ENCODE data around the gene P2RY6.
A peak's percentile ranks its signal among the peaks of the same experiment; 100 is the strongest.
"Not testable (repeated sequence)": the region's sequence is repeated elsewhere in the genome, so short reads cannot be mapped to it uniquely, and the experiment has no call there.

The P2RY6 gene

GRCh38 chr11:73271936-73272679, at the start of gene P2RY6:
Gene P2RY6, plus strand, starts transcription at chr11:73272338. Its CDS starts 24,181 bp downstream, at chr11:73296519.
- H3K9me3 Mint-ChIP-seq: no peaks in the 10 kb centered on the region
- peak within 1 kb of the TSS; percentile 86 for H3K4me3 Mint-ChIP-seq
- H3K36me3 Mint-ChIP-seq (ENCODE audit: low read depth): peaks cover 49% of the 10 kb centered on the region
- H3K27me3 Mint-ChIP-seq: peaks cover 14% of the 10 kb centered on the region
- intact Hi-C loops (cut with micrococcal nuclease): loop anchor here (2.0 kb wide), 1 partner anchor 17 kb away; no protein-coding TSS in a partner anchor
- peaks cover 95% of the 10 kb centered on the region for H3K4me1 Mint-ChIP-seq (ENCODE audit: low read depth)
- peak within 1 kb of the TSS; percentile 91 for H3K27ac Mint-ChIP-seq

DNA sequence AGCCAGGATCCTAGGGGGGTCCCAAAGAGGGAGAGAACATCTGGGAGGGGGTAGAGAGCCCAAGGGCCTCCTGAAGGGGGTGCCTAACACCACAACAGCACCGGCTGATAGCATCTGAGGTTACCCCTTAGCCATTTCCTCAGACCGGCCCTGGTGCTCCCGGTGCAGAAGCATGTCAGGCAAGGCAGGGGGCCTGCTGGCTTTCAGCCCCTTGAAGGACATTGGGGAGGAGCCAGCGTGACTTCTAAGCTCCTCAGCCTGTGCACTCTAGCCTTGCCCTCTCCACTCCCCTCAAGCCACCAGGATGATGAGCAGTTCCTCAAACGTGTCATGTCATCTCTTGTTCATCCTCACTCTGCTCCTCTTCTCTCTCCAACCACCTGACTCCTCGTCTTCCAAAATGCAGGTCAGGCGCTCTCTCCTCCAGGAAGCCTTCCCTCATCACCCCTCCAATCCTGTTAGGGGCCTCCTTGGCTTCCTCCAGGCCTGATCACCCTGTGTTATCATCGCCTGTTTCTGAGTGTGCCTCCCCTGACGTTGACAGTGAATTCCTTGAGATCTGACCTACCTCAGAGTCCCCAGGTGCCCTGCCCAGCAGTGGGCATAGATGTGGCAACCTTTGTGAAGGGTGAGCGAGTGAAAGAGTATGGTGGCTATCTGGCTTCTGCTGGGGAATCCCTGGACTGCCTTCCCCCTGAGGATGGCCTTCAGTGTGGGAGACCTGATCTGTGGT, 48.0 kb upstream of the P2RY6 start:
- peaks cover 5% of the 10 kb centered on the region for H3K36me3 Mint-ChIP-seq (ENCODE audit: low read depth)
- no peaks in the 10 kb centered on the region for H3K27me3 Mint-ChIP-seq
- H3K9me3 Mint-ChIP-seq: no peaks in the 10 kb centered on the region
- intact Hi-C loops (cut with micrococcal nuclease): no loop called here
- no peak overlapping the region for H3K27ac Mint-ChIP-seq
- H3K4me3 Mint-ChIP-seq: no peak overlapping the region
- H3K4me1 Mint-ChIP-seq (ENCODE audit: low read depth): peaks cover 61% of the 10 kb centered on the region

DNA sequence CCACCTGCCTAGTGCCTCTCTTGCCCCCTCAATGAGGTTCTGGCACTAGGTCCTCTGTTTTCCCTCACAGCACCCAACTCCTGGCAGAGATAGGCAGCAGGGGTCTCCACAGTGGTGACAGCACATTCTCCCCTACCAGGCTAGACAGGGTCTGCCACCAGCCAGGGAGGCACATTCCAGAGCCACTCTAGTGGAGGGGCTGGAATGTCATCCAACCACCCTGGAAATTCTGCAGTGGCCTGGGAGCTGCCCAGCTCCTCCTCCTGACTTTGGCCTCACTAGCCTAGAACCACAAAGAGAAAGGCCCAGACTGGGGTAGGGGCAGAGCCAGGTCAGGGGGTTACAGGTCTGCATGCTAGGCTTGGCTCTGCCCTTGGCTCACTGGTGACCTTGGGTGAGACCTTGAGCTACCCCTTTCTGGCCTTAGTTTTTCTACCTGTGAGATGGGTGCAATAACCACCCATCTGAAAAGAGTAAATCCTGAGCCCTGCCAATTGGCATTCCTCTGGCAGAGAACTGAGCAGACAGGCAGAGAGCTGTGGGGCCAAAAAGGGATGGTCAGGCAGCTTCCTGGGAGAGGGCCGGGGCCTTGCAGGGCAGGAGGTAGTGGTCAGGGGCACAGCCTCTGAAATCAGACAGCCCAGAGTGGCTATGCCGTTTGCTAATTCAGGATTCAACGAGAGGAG, 47.0 kb upstream of the P2RY6 start:
- H3K27me3 Mint-ChIP-seq: no peaks in the 10 kb centered on the region
- H3K4me3 Mint-ChIP-seq: no peak overlapping the region
- no peak overlapping the region for H3K27ac Mint-ChIP-seq
- H3K4me1 Mint-ChIP-seq (ENCODE audit: low read depth): peaks cover 51% of the 10 kb centered on the region
- H3K36me3 Mint-ChIP-seq (ENCODE audit: low read depth): peaks cover 12% of the 10 kb centered on the region
- intact Hi-C loops (cut with micrococcal nuclease): no loop called here
- no peaks in the 10 kb centered on the region for H3K9me3 Mint-ChIP-seq

DNA sequence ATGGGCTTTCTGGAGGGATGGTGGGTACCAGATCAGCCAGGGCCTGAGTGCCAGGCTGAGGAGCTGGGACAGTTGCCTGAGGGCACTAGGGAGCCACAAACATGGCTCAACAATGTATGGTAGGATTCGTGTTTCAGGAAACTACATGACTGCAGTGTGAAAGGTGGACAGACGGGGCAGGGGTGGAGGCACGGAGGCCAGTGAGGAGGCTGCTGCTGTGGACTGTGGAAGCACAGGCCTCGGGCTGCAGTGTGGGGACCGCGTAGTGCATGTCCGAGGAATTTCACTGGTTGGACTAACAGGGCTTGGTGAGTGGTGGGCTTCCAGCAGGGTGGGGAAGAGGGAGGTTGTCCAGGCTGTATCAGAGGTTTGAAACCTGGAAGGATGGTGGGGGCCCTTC, 46.3 kb upstream of the P2RY6 start:
- Mint-ChIP-seq H3K27ac (no peak overlapping the region), H3K4me1 (ENCODE audit: low read depth) (peaks cover 44% of the 10 kb centered on the region), H3K4me3 (no peak overlapping the region), H3K9me3 (no peaks in the 10 kb centered on the region), H3K36me3 (ENCODE audit: low read depth) (peaks cover 19% of the 10 kb centered on the region), H3K27me3 (no peaks in the 10 kb centered on the region)
- intact Hi-C loops (cut with micrococcal nuclease): no loop called here

- H3K27me3 Mint-ChIP-seq: no peaks in the 10 kb centered on the region
- H3K4me3 Mint-ChIP-seq: no peak overlapping the region
- no peak overlapping the region for H3K27ac Mint-ChIP-seq
- H3K36me3 Mint-ChIP-seq (ENCODE audit: low read depth): peaks cover 19% of the 10 kb centered on the region
- no peaks in the 10 kb centered on the region for H3K9me3 Mint-ChIP-seq
- intact Hi-C loops (cut with micrococcal nuclease): no loop called here
- H3K4me1 Mint-ChIP-seq (ENCODE audit: low read depth): peaks cover 38% of the 10 kb centered on the region
These were observed 45.7 kb upstream of the P2RY6 start for GRCh38 chr11:73226297-73227006.

- H3K27ac Mint-ChIP-seq: no peak overlapping the region
- intact Hi-C loops (cut with micrococcal nuclease): no loop called here
- no peak overlapping the region for H3K4me3 Mint-ChIP-seq
- H3K4me1 Mint-ChIP-seq (ENCODE audit: low read depth): peaks cover 28% of the 10 kb centered on the region
- peaks cover 19% of the 10 kb centered on the region for H3K36me3 Mint-ChIP-seq (ENCODE audit: low read depth)
- no peaks in the 10 kb centered on the region for H3K27me3 Mint-ChIP-seq
- H3K9me3 Mint-ChIP-seq: no peaks in the 10 kb centered on the region
These were observed 44.4 kb upstream of the P2RY6 start for GRCh38 chr11:73227571-73228211.

- Mint-ChIP-seq H3K27ac (no peak overlapping the region), H3K27me3 (no peaks in the 10 kb centered on the region), H3K36me3 (ENCODE audit: low read depth) (peaks cover 19% of the 10 kb centered on the region), H3K4me3 (no peak overlapping the region), H3K4me1 (ENCODE audit: low read depth) (peaks cover 28% of the 10 kb centered on the region), H3K9me3 (no peaks in the 10 kb centered on the region)
- intact Hi-C loops (cut with micrococcal nuclease): no loop called here
These were observed 43.6 kb upstream of the P2RY6 start for GRCh38 chr11:73228268-73229134.

DNA sequence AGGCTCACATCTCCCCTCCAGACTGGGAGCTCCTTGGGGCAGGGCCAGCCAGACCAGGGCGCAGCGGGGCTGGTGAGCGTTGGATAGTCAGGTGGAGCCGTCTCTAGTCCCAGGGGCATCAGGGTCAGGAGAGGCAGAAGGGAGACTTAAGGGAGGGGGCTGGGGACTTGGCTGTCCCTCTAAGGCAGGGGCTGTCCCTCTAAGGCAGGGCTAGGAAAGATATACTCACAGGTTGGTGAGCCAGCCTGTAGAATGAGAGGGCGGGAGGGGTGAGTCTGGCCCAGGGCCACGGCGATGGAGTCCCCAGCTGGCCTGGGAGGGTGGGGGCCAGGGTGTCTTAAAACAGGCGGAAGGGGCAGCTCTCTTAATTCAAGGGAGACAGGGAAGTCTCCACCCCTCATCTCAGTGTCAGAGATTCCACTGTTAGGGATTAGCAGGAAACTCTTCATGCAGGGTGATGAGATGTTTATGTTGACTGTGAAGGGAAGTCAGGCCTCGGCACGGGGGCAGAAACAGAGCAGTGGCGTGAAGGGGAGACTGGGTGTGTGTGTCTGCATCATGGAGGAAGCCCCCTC, 42.7 kb upstream of the P2RY6 start:
- Mint-ChIP-seq H3K4me1 (ENCODE audit: low read depth) (peaks cover 19% of the 10 kb centered on the region), H3K4me3 (no peak overlapping the region), H3K36me3 (ENCODE audit: low read depth) (peaks cover 24% of the 10 kb centered on the region)

GRCh38 chr11:73229896-73230875, 42.0 kb upstream of the P2RY6 start:
- peaks cover 32% of the 10 kb centered on the region for H3K36me3 Mint-ChIP-seq (ENCODE audit: low read depth)
- H3K27ac Mint-ChIP-seq: no peak overlapping the region
- intact Hi-C loops (cut with micrococcal nuclease): no loop called here
- no peak overlapping the region for H3K4me3 Mint-ChIP-seq
- no peaks in the 10 kb centered on the region for H3K9me3 Mint-ChIP-seq
- H3K4me1 Mint-ChIP-seq (ENCODE audit: low read depth): peaks cover 13% of the 10 kb centered on the region
- no peaks in the 10 kb centered on the region for H3K27me3 Mint-ChIP-seq

More for the DNA sequence above, 42.7 kb upstream of the P2RY6 start:
- H3K9me3 Mint-ChIP-seq: no peaks in the 10 kb centered on the region
- intact Hi-C loops (cut with micrococcal nuclease): no loop called here
- H3K27me3 Mint-ChIP-seq: no peaks in the 10 kb centered on the region
- no peak overlapping the region for H3K27ac Mint-ChIP-seq

DNA sequence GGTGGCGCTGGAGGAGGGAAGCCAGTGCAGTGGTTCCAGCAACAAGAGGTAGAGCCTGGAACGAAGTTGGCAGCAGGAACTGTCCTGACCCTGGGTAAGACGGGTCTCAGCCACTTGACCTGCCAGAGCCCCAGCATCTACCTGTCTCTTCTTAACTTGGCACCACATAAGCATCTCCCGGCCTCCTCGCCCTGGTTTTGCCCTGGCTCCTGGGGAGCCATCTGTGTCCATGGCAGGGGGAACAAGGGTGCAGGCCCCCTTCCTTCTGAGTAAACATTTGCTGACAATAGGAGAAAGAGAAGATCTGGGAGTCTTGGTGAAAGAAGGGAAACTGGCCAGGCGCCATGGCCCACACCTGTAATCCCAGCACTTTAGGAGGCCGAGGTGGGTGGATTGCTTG, 41.2 kb upstream of the P2RY6 start:
- H3K27ac Mint-ChIP-seq: no peak overlapping the region
- no peaks in the 10 kb centered on the region for H3K27me3 Mint-ChIP-seq
- H3K36me3 Mint-ChIP-seq (ENCODE audit: low read depth): peaks cover 38% of the 10 kb centered on the region
- intact Hi-C loops (cut with micrococcal nuclease): no loop called here
- H3K4me1 Mint-ChIP-seq (ENCODE audit: low read depth): peaks cover 9% of the 10 kb centered on the region
- no peak overlapping the region for H3K4me3 Mint-ChIP-seq
- no peaks in the 10 kb centered on the region for H3K9me3 Mint-ChIP-seq

- H3K9me3 Mint-ChIP-seq; intact Hi-C loops (cut with micrococcal nuclease); H3K4me3 Mint-ChIP-seq; H3K27me3 Mint-ChIP-seq: not testable (repeated sequence)
- Mint-ChIP-seq H3K27ac (peak overlapping the region; percentile 7), H3K36me3 (ENCODE audit: low read depth) (peaks cover 38% of the 10 kb centered on the region), H3K4me1 (ENCODE audit: low read depth) (peaks cover 23% of the 10 kb centered on the region)
These were observed 39.7 kb upstream of the P2RY6 start for GRCh38 chr11:73232487-73232886.
